Measurements from ENCODE around the gene CABP4.

GRCh38 chr11:67440229-67441097, 14.7 kb upstream of the CABP4 start:
- TF ChIP-seq CTCF (IDR thresholded peaks at IDR 0.05) (no peak), POLR2A (IDR thresholded peaks at IDR 0.05) (no peak), EP300 (IDR thresholded peaks at IDR 0.05) (no peak), POLR2AphosphoS5 (IDR thresholded peaks at IDR 0.05) (no peak)
